Fibroblast of villous mesenchyme (primary cell): ENCODE data around the gene FRAT1. TPM values are rescaled to one million over a fixed set of nuclear protein-coding genes. Genes with fewer than 3 reads are reported as not detected.

Experiments used
- DNase-seq: peaks from one replicate; pipeline ENCODE4 v3.0.0-alpha.2; 2010; ENCODE audit warnings: low read depth
- H3K4me3 ChIP-seq: 2 replicates; pipeline ENCODE4 v1.5.1; 2011; ENCODE audit warnings: low read depth, mild to moderate bottlenecking, low read length
- CTCF ChIP-seq: IDR thresholded peaks from 2 replicates; pipeline ENCODE4 v1.5.1; 2012; ENCODE audit warnings: low read depth, mild to moderate bottlenecking, low read length; ENCODE audit not compliant: insufficient read depth
- total RNA-seq: library from RNA; depleted of rRNA; stranded (reverse); fragments of >200 nt; gene quantifications from 2 replicates; pipeline ENCODE4 v1.2.3, GENCODE V29; 2012

Gene FRAT1
- total RNA-seq, 1 donor: 1.7 TPM

- DNase-seq: no peak
- no peak for TF ChIP-seq CTCF
- no peak overlapping the region for H3K4me3 ChIP-seq
Measured at GRCh38 chr10:97331153-97331703, 12.2 kb downstream of the FRAT1 start.

GRCh38 chr10:97332591-97333350, 13.7 kb downstream of the FRAT1 start:
- peak; percentile 88 for DNase-seq
- H3K4me3 ChIP-seq: peak overlapping the region; percentile 78
- TF ChIP-seq CTCF: peak; percentile 55

- peak overlapping the region; percentile 78 for H3K4me3 ChIP-seq
- peak; percentile 44 for DNase-seq
- peak; percentile 21 for TF ChIP-seq CTCF
Measured at GRCh38 chr10:97333351-97333600, 14.2 kb downstream of the FRAT1 start.

- DNase-seq: peak; percentile 63
- peak overlapping the region; percentile 78 for H3K4me3 ChIP-seq
- no peak for TF ChIP-seq CTCF
Measured at GRCh38 chr10:97333601-97334369, 14.7 kb downstream of the FRAT1 start.

GRCh38 chr10:97334370-97335175, 15.5 kb downstream of the FRAT1 start, which contains the start of gene FRAT2:
Gene FRAT2 (minus strand): TSS chr10:97334729. CDS start chr10:97334572, 157 bp downstream.
- DNase-seq: peak; percentile 94
- no peak for TF ChIP-seq CTCF
- peak within 1 kb of the TSS; percentile 78 for H3K4me3 ChIP-seq

GRCh38 chr10:97335188-97335619, 16.1 kb downstream of the FRAT1 start:
- TF ChIP-seq CTCF: no peak
- no peak for DNase-seq
- peak overlapping the region; percentile 78 for H3K4me3 ChIP-seq
